GM12891 (cell line): ENCODE data around the gene CNTN4.

Source experiments
- POLR2A ChIP-seq: IDR thresholded peaks from 2 replicates; pipeline ENCODE4 v1.6.1; 2011; ENCODE audit warnings: low read depth, low read length, control low read depth
- POLR2AphosphoS5 ChIP-seq: IDR thresholded peaks from 2 replicates; pipeline ENCODE4 v1.6.1; 2011; ENCODE audit warnings: low read depth, low read length, control low read depth
- TAF1 ChIP-seq: IDR thresholded peaks from 2 replicates; pipeline ENCODE4 v1.6.1; 2011; ENCODE audit warnings: low read depth, low read length, control low read depth

DNA sequence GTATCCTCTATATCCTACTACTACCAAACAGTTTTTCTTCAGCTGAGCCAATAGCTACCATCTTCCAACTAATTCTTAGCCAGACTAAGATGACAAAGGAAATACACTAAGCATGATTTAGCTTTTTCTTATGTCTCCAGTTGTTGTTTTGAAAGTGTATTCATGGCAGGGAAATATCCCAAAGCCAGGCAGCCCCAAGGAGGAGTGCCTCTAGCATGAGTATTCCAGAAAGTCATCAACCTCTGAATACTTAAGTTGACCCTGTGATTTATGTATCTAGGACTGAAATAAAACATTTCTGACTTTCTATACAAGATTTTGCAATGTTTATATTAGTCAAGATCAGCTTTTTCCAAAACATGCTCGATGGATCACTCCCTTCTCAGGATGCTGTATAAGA is 562.4 kb downstream of the CNTN4 start:
- no peak for TF ChIP-seq POLR2A
- TF ChIP-seq POLR2AphosphoS5 = no peak
- no peak for TF ChIP-seq TAF1
